K562 (cell line): Measurements from ENCODE around the gene CCDC194. TPM values are rescaled to one million over a fixed set of nuclear protein-coding genes. Genes with fewer than 3 reads are reported as not detected.

Experiments used
- BMI1 ChIP-seq: fragments of 150-350 bp; IDR thresholded peaks from 2 replicates; pipeline ENCODE4 v1.6.1; 2014; ENCODE audit warnings: low read length
- EGR1 ChIP-seq: fragments of 450-650 bp; conservative IDR thresholded peaks from 2 replicates; pipeline ENCODE4 v1.6.1; 2017; ENCODE audit warnings: mild to moderate bottlenecking
- GABPA ChIP-seq: fragments of 200-800 bp; sonication (Bioruptor generic); conservative IDR thresholded peaks from 2 replicates; pipeline ENCODE4 v1.6.1; 2016; ENCODE audit warnings: low read depth, missing genetic modification characterization, missing compliant biosample characterization
- GTF2A2 ChIP-seq: IDR thresholded peaks from 2 replicates; pipeline ENCODE4 v1.6.1; 2016; ENCODE audit warnings: mild to moderate bottlenecking, missing genetic modification characterization, missing compliant biosample characterization
- ILF3 ChIP-seq: fragments of 450-650 bp; IDR thresholded peaks from 2 replicates; pipeline ENCODE4 v1.6.1; 2018; ENCODE audit warnings: antibody characterized with exemption, mild to moderate bottlenecking, moderate library complexity, borderline replicate concordance
- LEF1 ChIP-seq: fragments of 450-650 bp; IDR thresholded peaks from 2 replicates; pipeline ENCODE4 v1.6.1; 2016; ENCODE audit warnings: mild to moderate bottlenecking
- NUFIP1 ChIP-seq: fragments of 450-650 bp; IDR thresholded peaks from 2 replicates; pipeline ENCODE4 v1.6.1; 2018; ENCODE audit not compliant: partially characterized antibody
- POLR2G ChIP-seq: fragments of 200-400 bp; formaldehyde crosslinking; IDR thresholded peaks from 2 replicates; pipeline ENCODE4 v1.6.1; 2017; ENCODE audit warnings: low read depth, mild to moderate bottlenecking, antibody characterized with exemption, low read length, moderate library complexity
- SAFB2 ChIP-seq: fragments of 200-400 bp; formaldehyde crosslinking; IDR thresholded peaks from 2 replicates; pipeline ENCODE4 v1.6.1; 2018; ENCODE audit warnings: borderline replicate concordance, low read length, low read depth, moderate library complexity; ENCODE audit not compliant: severe bottlenecking
- SLC30A9 ChIP-seq: fragments of 250-450 bp; sonication (Bioruptor Pico); IDR thresholded peaks from 2 replicates; pipeline ENCODE4 v1.8.0; 2022; ENCODE audit warnings: mild to moderate bottlenecking, moderate library complexity
- TSC22D4 ChIP-seq: fragments of 450-650 bp; IDR thresholded peaks from 2 replicates; pipeline ENCODE4 v1.6.1; 2016; ENCODE audit warnings: missing genetic modification characterization, missing biosample characterization, control low read depth
- ZFP30 ChIP-seq: fragments of 250-450 bp; sonication (Bioruptor Pico); IDR thresholded peaks from 2 replicates; pipeline ENCODE4 v1.8.0; 2022; ENCODE audit warnings: moderate library complexity, mild to moderate bottlenecking, inconsistent platforms, borderline replicate concordance
- ZNF12 ChIP-seq: sonication (generic); formaldehyde crosslinking; IDR thresholded peaks from 2 replicates; pipeline ENCODE4 v1.4.0; 2020; ENCODE audit warnings: mild to moderate bottlenecking, missing genetic modification reagents
- polyA plus RNA-seq, 8 experiments: library from polyadenylated mRNA; depleted of rRNA in 4 of 8; stranded (reverse) in 5 of 8; unstranded in 3 of 8; fragments of >200 nt; fragmentation: Nextera tagmentation in 2 of 8; fragmentation: Illumina TruSeq in 1 of 8; extraction: Ambion mirVana in 2 of 8; extraction: Trizol in 1 of 8; gene quantifications; 2 replicates each; pipeline versions ENCODE4 v1.2.1 to v1.2.3, GENCODE V29; 2011 to 2014; ENCODE audit warnings: inconsistent platforms in 1 of 8, missing spikeins in 1 of 8
- total RNA-seq, 7 experiments: library from RNA; depleted of rRNA in 6 of 7; stranded (reverse); fragments of >200 nt in 6 of 7; fragmentation: Illumina TruSeq in 2 of 7; extraction: Trizol in 2 of 7; gene quantifications; 2 replicates each; pipeline versions ENCODE4 v1.2.1 to v1.2.3, GENCODE V29; 2011 to 2021; ENCODE audit warnings: low replicate concordance in 1 of 7
- TF ChIP-seq, protein P1 (sequence below): fragments of 250-450 bp; sonication (Bioruptor Pico); IDR thresholded peaks from 2 replicates; pipeline ENCODE4 v1.8.0; 2022; ENCODE audit warnings: inconsistent platforms
- TF ChIP-seq, protein P2 (sequence below), 2 experiments: fragments of 250-450 bp in 1 of 2; fragments of 450-650 bp in 1 of 2; sonication (Bioruptor Pico) in 1 of 2; IDR thresholded peaks; 2 replicates each; pipeline versions ENCODE4 v1.6.1 to v1.8.0; 2016 to 2021; ENCODE audit warnings: mild to moderate bottlenecking in 2 of 2, moderate library complexity in 2 of 2, missing compliant biosample characterization in 1 of 2, missing genetic modification characterization in 1 of 2
- TF ChIP-seq, protein P3 (sequence below), 3 experiments: fragments of 200-800 bp in 1 of 3; sonication (Bioruptor generic) in 1 of 3; sonication (generic) in 1 of 3; formaldehyde crosslinking in 1 of 3; IDR thresholded peaks; 2 replicates each; pipeline versions ENCODE4 v1.6.1 to v1.8.0; 2016 to 2022; ENCODE audit warnings: mild to moderate bottlenecking in 2 of 3, missing compliant biosample characterization in 2 of 3, missing genetic modification characterization in 2 of 3, missing genetic modification reagents in 1 of 3
- TF ChIP-seq, protein P4 (sequence below): fragments of 450-650 bp; conservative IDR thresholded peaks from 2 replicates; pipeline ENCODE4 v1.6.1; 2016; ENCODE audit warnings: missing genetic modification characterization, low read depth, mild to moderate bottlenecking, missing compliant biosample characterization, moderate library complexity
- TF ChIP-seq, protein P5 (sequence below): sonication (generic); formaldehyde crosslinking; IDR thresholded peaks from 2 replicates; pipeline ENCODE4 v1.4.0; 2020; ENCODE audit warnings: mild to moderate bottlenecking, missing genetic modification reagents

CCDC194 gene
- total and polyA plus RNA-seq, 9 of the 15 experiments (the other 6 are each of a cell fraction or from before 2014, with no cell fraction given): 0.13 to 1.3 (median 0.39) TPM; not detected in 3

DNA sequence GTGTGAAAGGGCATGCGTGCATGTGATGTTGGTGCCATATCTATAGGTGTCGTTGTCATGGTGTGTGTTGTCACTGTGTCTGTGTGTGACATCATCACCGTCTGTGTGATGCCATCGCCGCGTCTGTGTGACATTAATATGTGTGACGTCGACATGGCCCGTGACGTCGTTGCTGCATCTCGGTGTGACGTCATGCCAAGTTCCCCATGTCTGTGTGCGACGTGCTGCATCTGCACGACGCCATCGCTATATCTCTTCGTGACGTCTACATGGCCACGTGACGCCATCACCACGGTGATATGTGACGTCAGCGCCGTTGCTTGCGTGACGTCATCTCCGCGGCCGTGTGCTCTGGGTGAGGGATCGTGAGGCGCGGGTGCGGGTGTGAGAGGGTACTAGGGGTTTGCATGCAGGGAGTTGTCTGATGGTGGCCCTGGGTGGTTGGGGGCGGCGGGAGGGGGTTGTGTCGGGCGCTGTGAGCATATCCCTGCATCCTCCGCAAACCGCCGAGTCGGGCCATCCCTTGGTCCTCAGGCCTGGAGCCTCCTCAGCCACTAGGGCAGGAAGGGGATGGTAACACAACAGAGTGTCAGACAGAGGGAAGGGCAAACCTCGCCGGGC lies 42.1 kb downstream of the CCDC194 start (continued):
- TF ChIP-seq, protein P1, sequence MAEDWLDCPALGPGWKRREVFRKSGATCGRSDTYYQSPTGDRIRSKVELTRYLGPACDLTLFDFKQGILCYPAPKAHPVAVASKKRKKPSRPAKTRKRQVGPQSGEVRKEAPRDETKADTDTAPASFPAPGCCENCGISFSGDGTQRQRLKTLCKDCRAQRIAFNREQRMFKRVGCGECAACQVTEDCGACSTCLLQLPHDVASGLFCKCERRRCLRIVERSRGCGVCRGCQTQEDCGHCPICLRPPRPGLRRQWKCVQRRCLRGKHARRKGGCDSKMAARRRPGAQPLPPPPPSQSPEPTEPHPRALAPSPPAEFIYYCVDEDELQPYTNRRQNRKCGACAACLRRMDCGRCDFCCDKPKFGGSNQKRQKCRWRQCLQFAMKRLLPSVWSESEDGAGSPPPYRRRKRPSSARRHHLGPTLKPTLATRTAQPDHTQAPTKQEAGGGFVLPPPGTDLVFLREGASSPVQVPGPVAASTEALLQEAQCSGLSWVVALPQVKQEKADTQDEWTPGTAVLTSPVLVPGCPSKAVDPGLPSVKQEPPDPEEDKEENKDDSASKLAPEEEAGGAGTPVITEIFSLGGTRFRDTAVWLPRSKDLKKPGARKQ: no peak
- no peak for TF ChIP-seq GABPA (tag)
- no peak for TF ChIP-seq GTF2A2 (tag)
- no peak for TF ChIP-seq SAFB2
- TF ChIP-seq ZFP30 (CRISPR knock-in tag): no peak
- TF ChIP-seq, protein P2, sequence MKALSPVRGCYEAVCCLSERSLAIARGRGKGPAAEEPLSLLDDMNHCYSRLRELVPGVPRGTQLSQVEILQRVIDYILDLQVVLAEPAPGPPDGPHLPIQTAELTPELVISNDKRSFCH (CRISPR knock-in tag; IDR thresholded peaks at IDR 0.05): no peak
- TF ChIP-seq, protein P2 (tag; IDR thresholded peaks at IDR 0.05): peak; percentile 73; the same call in 1 of the 2 replicates
- TF ChIP-seq POLR2G: no peak
- TF ChIP-seq NUFIP1: no peak
- no peak for TF ChIP-seq LEF1
- TF ChIP-seq ILF3: no peak
- TF ChIP-seq, protein P3, sequence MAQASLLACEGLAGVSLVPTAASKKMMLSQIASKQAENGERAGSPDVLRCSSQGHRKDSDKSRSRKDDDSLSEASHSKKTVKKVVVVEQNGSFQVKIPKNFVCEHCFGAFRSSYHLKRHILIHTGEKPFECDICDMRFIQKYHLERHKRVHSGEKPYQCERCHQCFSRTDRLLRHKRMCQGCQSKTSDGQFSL (CRISPR knock-in tag; IDR thresholded peaks at IDR 0.05): no peak
- TF ChIP-seq, protein P3 (tag; IDR thresholded peaks at IDR 0.05): no peak
- TF ChIP-seq, protein P4, sequence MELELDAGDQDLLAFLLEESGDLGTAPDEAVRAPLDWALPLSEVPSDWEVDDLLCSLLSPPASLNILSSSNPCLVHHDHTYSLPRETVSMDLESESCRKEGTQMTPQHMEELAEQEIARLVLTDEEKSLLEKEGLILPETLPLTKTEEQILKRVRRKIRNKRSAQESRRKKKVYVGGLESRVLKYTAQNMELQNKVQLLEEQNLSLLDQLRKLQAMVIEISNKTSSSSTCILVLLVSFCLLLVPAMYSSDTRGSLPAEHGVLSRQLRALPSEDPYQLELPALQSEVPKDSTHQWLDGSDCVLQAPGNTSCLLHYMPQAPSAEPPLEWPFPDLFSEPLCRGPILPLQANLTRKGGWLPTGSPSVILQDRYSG (tag): no peak
- TF ChIP-seq BMI1: no peak
- no peak for TF ChIP-seq EGR1
- TF ChIP-seq ZNF12 (CRISPR knock-in tag): no peak
- TF ChIP-seq, protein P5, sequence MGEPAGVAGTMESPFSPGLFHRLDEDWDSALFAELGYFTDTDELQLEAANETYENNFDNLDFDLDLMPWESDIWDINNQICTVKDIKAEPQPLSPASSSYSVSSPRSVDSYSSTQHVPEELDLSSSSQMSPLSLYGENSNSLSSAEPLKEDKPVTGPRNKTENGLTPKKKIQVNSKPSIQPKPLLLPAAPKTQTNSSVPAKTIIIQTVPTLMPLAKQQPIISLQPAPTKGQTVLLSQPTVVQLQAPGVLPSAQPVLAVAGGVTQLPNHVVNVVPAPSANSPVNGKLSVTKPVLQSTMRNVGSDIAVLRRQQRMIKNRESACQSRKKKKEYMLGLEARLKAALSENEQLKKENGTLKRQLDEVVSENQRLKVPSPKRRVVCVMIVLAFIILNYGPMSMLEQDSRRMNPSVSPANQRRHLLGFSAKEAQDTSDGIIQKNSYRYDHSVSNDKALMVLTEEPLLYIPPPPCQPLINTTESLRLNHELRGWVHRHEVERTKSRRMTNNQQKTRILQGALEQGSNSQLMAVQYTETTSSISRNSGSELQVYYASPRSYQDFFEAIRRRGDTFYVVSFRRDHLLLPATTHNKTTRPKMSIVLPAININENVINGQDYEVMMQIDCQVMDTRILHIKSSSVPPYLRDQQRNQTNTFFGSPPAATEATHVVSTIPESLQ (CRISPR knock-in tag): no peak
- TF ChIP-seq SLC30A9: no peak
- no peak for TF ChIP-seq TSC22D4 (tag)
